Keratinocyte (primary cell): ENCODE data around the gene MSI1. TPM values are rescaled to one million over a fixed set of nuclear protein-coding genes. Genes with fewer than 3 reads are reported as not detected.

Experiments used
- DNase-seq: peaks from one replicate; pipeline ENCODE4 v3.0.0-alpha.2; 2011; ENCODE audit warnings: low read depth, missing footprints, low spot score
- FAIRE-seq: peaks from 2 replicates; lab custom pipeline; 2011; peaks lifted over from hg19 to GRCh38; lab: Jason Lieb, UNC
- H2AFZ ChIP-seq: 2 replicates; pipeline ENCODE4 v1.6.0; 2012; ENCODE audit warnings: low read length, control low read depth, inconsistent platforms; ENCODE audit not compliant: control insufficient read depth
- H3K27ac ChIP-seq: 2 replicates; pipeline ENCODE4 v1.5.1; 2011; ENCODE audit warnings: low read length; ENCODE audit not compliant: control insufficient read depth, insufficient read depth
- H3K27me3 ChIP-seq: 3 replicates; pipeline ENCODE4 v1.6.0; 2011; ENCODE audit warnings: low read length; ENCODE audit not compliant: control insufficient read depth, insufficient read depth; ENCODE audit errors: extremely low read depth
- H3K36me3 ChIP-seq, 2 experiments: 2 replicates in 1 of 2; 3 replicates in 1 of 2; pipeline ENCODE4 v1.5.1; 2011; ENCODE audit warnings: low read length in 2 of 2, mild to moderate bottlenecking in 1 of 2; ENCODE audit not compliant: control insufficient read depth in 2 of 2, insufficient read depth in 2 of 2; ENCODE audit errors: extremely low read depth in 1 of 2
- H3K4me1 ChIP-seq: 3 replicates; pipeline ENCODE4 v1.5.1; 2011; ENCODE audit warnings: low read length; ENCODE audit not compliant: control insufficient read depth, insufficient read depth; ENCODE audit errors: extremely low read depth
- H3K4me2 ChIP-seq: 3 replicates; pipeline ENCODE4 v1.6.0; 2011; ENCODE audit warnings: low read depth, low read length; ENCODE audit not compliant: control insufficient read depth, insufficient read depth; ENCODE audit errors: extremely low read depth
- H3K4me3 ChIP-seq, 3 experiments: fragments of 200-600 bp in 1 of 3; sonication (generic) in 1 of 3; 2 replicates in 2 of 3; 3 replicates in 1 of 3; pipeline ENCODE4 v1.5.1; 2011 to 2016; ENCODE audit warnings: low read length in 3 of 3, mild to moderate bottlenecking in 3 of 3, control low read depth in 2 of 3, inconsistent platforms in 1 of 3, low read depth in 1 of 3, mixed read lengths in 1 of 3, mixed run types in 1 of 3, moderate library complexity in 1 of 3; ENCODE audit not compliant: control insufficient read depth in 2 of 3, insufficient read depth in 2 of 3; ENCODE audit errors: extremely low read depth in 1 of 3
- H3K79me2 ChIP-seq: 2 replicates; pipeline ENCODE4 v1.6.0; 2012; ENCODE audit warnings: low read length; ENCODE audit not compliant: control insufficient read depth, insufficient read depth
- H3K9ac ChIP-seq: 3 replicates; pipeline ENCODE4 v1.6.0; 2011; ENCODE audit warnings: low read length; ENCODE audit not compliant: control insufficient read depth, insufficient read depth; ENCODE audit errors: extremely low read depth
- H3K9me1 ChIP-seq: 3 replicates; pipeline ENCODE4 v1.6.0; 2011; ENCODE audit warnings: low read length; ENCODE audit not compliant: control insufficient read depth, insufficient read depth; ENCODE audit errors: extremely low read depth
- H3K9me3 ChIP-seq: 2 replicates; pipeline ENCODE4 v1.5.1; 2012; ENCODE audit warnings: low read depth, low read length; ENCODE audit not compliant: control insufficient read depth
- H4K20me1 ChIP-seq: 3 replicates; pipeline ENCODE4 v1.6.0; 2011; ENCODE audit warnings: low read length; ENCODE audit not compliant: control insufficient read depth, insufficient read depth; ENCODE audit errors: extremely low read depth
- EZH2 ChIP-seq: IDR thresholded peaks from one replicate; pipeline ENCODE4 v1.6.1; 2012; ENCODE audit warnings: inconsistent platforms, mild to moderate bottlenecking, low read length, moderate library complexity
- dilution Hi-C: fragments of 300-500 bp; cut with MboI; formaldehyde crosslinking; loops from one replicate; pipeline ENCODE4 v1.7.0; 2020; ENCODE audit warnings: low sequenced_read_pairs; ENCODE audit not compliant: extremely low pct_ligation_motif_present
- polyA plus RNA-seq, 5 experiments: library from polyadenylated mRNA; depleted of rRNA in 3 of 5; stranded (reverse) in 3 of 5; stranded (forward) in 1 of 5; unstranded in 1 of 5; fragments of >200 nt; gene quantifications; 1 replicate in 1 of 5; 2 replicates in 3 of 5; 3 replicates in 1 of 5; pipeline versions ENCODE4 v1.2.1 to v1.2.3, GENCODE V29; 2011 to 2012; ENCODE audit warnings: missing spikeins in 2 of 5, low read depth in 1 of 5, low replicate concordance in 1 of 5
- TF ChIP-seq, protein P1 (sequence below), 3 experiments: IDR thresholded peaks in 1 of 3; conservative IDR thresholded peaks in 1 of 3; optimal IDR thresholded peaks in 1 of 3; 2 replicates in 2 of 3; 3 replicates in 1 of 3; pipeline versions ENCODE3 to v1.5.1; 2011; ENCODE audit warnings: low read length in 3 of 3, mild to moderate bottlenecking in 3 of 3, moderate library complexity in 2 of 3, control low read depth in 1 of 3, inconsistent platforms in 1 of 3; ENCODE audit not compliant: insufficient read depth in 2 of 3; ENCODE audit errors: extremely low read depth in 1 of 3

The MSI1 gene
- polyA plus RNA-seq, 1 donor (not counting 4 experiments of a cell fraction or from before 2014, with no cell fraction given) = not detected

DNA sequence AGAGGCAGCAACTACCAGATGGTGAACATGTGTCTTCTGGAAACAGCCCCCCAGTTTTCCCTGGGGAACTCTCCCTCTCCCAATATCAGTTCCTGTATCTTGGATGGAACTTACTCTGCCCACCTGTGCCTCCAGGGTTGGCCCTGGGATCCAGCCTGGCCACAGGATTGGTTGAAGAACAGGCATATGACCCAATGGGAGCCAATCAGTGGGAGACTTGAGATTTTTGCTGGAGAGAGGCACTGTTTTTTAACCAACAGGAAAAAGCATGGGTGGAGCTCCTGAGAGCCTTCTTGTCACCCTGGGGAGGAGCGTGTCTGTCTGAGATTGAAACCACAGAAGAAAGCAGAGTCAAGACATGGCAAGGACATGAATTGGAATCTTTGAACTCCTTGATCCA, 35.3 kb upstream of the MSI1 start:
- H3K9me1 ChIP-seq = no peaks in the 10 kb centered on the region
- H3K9ac ChIP-seq = no peak overlapping the region
- H3K4me2 ChIP-seq = no peak overlapping the region
- H2AFZ ChIP-seq = no peak overlapping the region
- no peak overlapping the region for H3K4me3 ChIP-seq
- dilution Hi-C loops = no loop called here
- no peaks in the 10 kb centered on the region for H3K79me2 ChIP-seq
- H3K27ac ChIP-seq = no peak overlapping the region
- H4K20me1 ChIP-seq = no peaks in the 10 kb centered on the region
- FAIRE-seq = no peak
- no peaks in the 10 kb centered on the region for H3K9me3 ChIP-seq
- no peaks in the 10 kb centered on the region for H3K36me3 ChIP-seq
- no peak for DNase-seq
- no peak for TF ChIP-seq EZH2
- TF ChIP-seq, protein P1, sequence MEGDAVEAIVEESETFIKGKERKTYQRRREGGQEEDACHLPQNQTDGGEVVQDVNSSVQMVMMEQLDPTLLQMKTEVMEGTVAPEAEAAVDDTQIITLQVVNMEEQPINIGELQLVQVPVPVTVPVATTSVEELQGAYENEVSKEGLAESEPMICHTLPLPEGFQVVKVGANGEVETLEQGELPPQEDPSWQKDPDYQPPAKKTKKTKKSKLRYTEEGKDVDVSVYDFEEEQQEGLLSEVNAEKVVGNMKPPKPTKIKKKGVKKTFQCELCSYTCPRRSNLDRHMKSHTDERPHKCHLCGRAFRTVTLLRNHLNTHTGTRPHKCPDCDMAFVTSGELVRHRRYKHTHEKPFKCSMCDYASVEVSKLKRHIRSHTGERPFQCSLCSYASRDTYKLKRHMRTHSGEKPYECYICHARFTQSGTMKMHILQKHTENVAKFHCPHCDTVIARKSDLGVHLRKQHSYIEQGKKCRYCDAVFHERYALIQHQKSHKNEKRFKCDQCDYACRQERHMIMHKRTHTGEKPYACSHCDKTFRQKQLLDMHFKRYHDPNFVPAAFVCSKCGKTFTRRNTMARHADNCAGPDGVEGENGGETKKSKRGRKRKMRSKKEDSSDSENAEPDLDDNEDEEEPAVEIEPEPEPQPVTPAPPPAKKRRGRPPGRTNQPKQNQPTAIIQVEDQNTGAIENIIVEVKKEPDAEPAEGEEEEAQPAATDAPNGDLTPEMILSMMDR (optimal IDR thresholded peaks at IDR 0.05 in 1 of 3, IDR thresholded peaks at IDR 0.05 in 1 of 3, conservative IDR thresholded peaks at IDR 0.05 in 1 of 3; ENCODE audit: extremely low read depth in 1 of 3, insufficient read depth in 2 of 3, low read length in 3 of 3) = no peak
- H3K4me1 ChIP-seq = no peaks in the 10 kb centered on the region
- no peaks in the 10 kb centered on the region for H3K27me3 ChIP-seq

DNA sequence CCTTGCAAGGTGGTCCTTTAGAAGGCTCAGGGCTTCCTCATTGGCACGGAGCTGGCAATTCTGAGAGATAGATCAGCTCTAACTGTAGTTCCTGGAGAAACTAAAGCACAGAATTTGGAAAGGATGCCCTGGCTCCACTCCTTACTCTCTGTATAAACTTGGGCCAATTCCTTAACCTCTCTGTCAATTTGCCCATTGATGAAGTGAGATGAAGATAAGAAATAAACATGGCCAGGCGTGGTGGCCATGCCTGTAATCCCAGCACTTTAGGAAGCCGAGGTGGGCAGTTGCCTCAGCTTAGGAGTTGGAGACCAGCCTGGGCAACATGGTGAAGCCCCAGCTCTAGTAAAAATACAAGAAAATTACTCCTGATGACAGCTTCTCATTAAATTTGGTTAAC, 34.9 kb upstream of the MSI1 start:
- H3K9me1 ChIP-seq = no peaks in the 10 kb centered on the region
- H3K4me1 ChIP-seq = no peaks in the 10 kb centered on the region
- DNase-seq (no peak), FAIRE-seq (no peak)
- no peak overlapping the region for H3K9ac ChIP-seq
- no peak overlapping the region for H3K4me2 ChIP-seq
- no peaks in the 10 kb centered on the region for H3K27me3 ChIP-seq
- H3K4me3 ChIP-seq = no peak overlapping the region
- no peaks in the 10 kb centered on the region for H3K9me3 ChIP-seq
- H2AFZ ChIP-seq = no peak overlapping the region
- no peak overlapping the region for H3K27ac ChIP-seq
- TF ChIP-seq, protein P1 (optimal IDR thresholded peaks at IDR 0.05 in 1 of 3, IDR thresholded peaks at IDR 0.05 in 1 of 3, conservative IDR thresholded peaks at IDR 0.05 in 1 of 3; ENCODE audit: extremely low read depth in 1 of 3, insufficient read depth in 2 of 3, low read length in 3 of 3) = no peak
- no peak for TF ChIP-seq EZH2
- dilution Hi-C loops = no loop called here
- no peaks in the 10 kb centered on the region for H3K79me2 ChIP-seq
- H4K20me1 ChIP-seq = no peaks in the 10 kb centered on the region
- no peaks in the 10 kb centered on the region for H3K36me3 ChIP-seq
